NCI-H1436 treated with DMSO at 0.1 percent for 48 hours (cell line): Measurements from ENCODE around the gene TMBIM6.
"Not testable (repeated sequence)": the region's sequence is repeated elsewhere in the genome, so short reads cannot be mapped to it uniquely, and the experiment has no call there.

Experiments
- DNase-seq: peaks from one replicate; lab custom pipeline; 2025; lab: John Stamatoyannopoulos, UW

TMBIM6 gene

GRCh38 chr12:49777341-49777740 lies 36.0 kb downstream of the TMBIM6 start:
- no peak for DNase-seq

GRCh38 chr12:49777800-49778748 lies 36.7 kb downstream of the TMBIM6 start:
- no peak for DNase-seq

- DNase-seq: no peak
Measured at GRCh38 chr12:49779581-49779980, 38.2 kb downstream of the TMBIM6 start.

GRCh38 chr12:49780914-49781313 lies 39.6 kb downstream of the TMBIM6 start:
- DNase-seq: not testable (repeated sequence)

- no peak for DNase-seq
Measured at GRCh38 chr12:49783917-49784676, 42.7 kb downstream of the TMBIM6 start.

- DNase-seq: no peak
Measured at GRCh38 chr12:49784756-49785409, 43.5 kb downstream of the TMBIM6 start.

GRCh38 chr12:49787672-49788071 lies 46.3 kb downstream of the TMBIM6 start:
- DNase-seq: no peak

- no peak for DNase-seq
Measured at GRCh38 chr12:49789992-49790391, 48.6 kb downstream of the TMBIM6 start.

GRCh38 chr12:49790741-49791555 lies 49.6 kb downstream of the TMBIM6 start:
- DNase-seq: no peak

GRCh38 chr12:49791700-49792099 lies 50.3 kb downstream of the TMBIM6 start:
- no peak for DNase-seq

GRCh38 chr12:49792181-49792970 lies 51.0 kb downstream of the TMBIM6 start:
- DNase-seq: no peak

GRCh38 chr12:49792976-49793580 lies 51.7 kb downstream of the TMBIM6 start:
- DNase-seq: no peak

GRCh38 chr12:49793620-49794019 lies 52.3 kb downstream of the TMBIM6 start:
- no peak for DNase-seq

GRCh38 chr12:49794021-49794420 lies 52.7 kb downstream of the TMBIM6 start:
- no peak for DNase-seq

GRCh38 chr12:49794811-49795653 lies 53.7 kb downstream of the TMBIM6 start:
- no peak for DNase-seq

GRCh38 chr12:49795654-49796105 lies 54.3 kb downstream of the TMBIM6 start:
- DNase-seq: no peak

- no peak for DNase-seq
Measured at GRCh38 chr12:49796155-49796554, 54.8 kb downstream of the TMBIM6 start.

GRCh38 chr12:49796606-49797448 lies 55.5 kb downstream of the TMBIM6 start:
- DNase-seq: no peak

- no peak for DNase-seq
Measured at GRCh38 chr12:49797449-49797776, 56.1 kb downstream of the TMBIM6 start.
